ENCODE data around the gene HLA-DMB.

The HLA-DMB gene

DNA sequence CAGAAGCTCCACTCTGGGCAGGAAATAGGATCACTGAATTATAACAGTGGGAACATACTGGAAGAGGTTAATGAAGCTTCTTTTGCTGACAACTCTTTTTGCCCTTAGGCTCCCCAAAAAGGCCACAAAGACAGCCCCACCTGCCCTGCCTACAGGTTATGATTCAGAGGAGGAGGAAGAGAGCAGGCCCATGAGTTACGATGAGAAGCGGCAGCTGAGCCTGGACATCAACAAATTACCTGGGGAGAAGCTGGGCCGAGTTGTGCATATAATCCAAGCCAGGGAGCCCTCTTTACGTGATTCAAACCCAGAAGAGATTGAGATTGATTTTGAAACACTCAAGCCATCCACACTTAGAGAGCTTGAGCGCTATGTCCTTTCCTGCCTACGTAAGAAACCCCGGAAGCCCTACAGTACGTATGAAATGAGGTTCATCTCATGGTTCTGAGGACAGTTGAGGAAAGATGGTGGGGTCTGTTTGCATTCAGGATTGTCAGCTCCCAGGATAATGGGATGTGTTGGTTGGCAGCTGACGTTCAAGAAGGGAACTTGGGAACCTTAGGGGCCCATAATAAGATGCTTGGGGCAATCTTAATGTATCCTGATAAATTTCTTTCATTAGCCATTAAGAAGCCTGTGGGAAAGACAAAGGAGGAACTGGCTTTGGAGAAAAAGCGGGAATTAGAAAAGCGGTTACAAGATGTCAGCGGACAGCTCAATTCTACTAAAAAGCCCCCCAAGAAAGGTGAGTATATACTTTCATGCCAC lies 39.1 kb upstream of the HLA-DMB start:
- FAIRE-seq = no peak
- DNase-seq (ENCODE audit: insufficient read length, low spot score) = no peak
- TF ChIP-seq TAF1 (IDR thresholded peaks at IDR 0.05; ENCODE audit: low read depth, low read length) = no peak
- no peak for TF ChIP-seq PAX5 (IDR thresholded peaks at IDR 0.05; ENCODE audit: insufficient read depth, low read length, severe bottlenecking)
- peak; percentile 26 for TF ChIP-seq POLR2A (IDR thresholded peaks at IDR 0.05; ENCODE audit: low read depth, low read length)
- TF ChIP-seq POLR2AphosphoS5 (IDR thresholded peaks at IDR 0.05; ENCODE audit: low read depth, low read length) = peak; percentile 64; the same call in 1 of the 2 replicates
- TF ChIP-seq SPI1 (IDR thresholded peaks at IDR 0.05; ENCODE audit: low read depth, low read length) = no peak
- TF ChIP-seq POU2F2 (IDR thresholded peaks at IDR 0.05; ENCODE audit: low read depth, low read length) = no peak

DNA sequence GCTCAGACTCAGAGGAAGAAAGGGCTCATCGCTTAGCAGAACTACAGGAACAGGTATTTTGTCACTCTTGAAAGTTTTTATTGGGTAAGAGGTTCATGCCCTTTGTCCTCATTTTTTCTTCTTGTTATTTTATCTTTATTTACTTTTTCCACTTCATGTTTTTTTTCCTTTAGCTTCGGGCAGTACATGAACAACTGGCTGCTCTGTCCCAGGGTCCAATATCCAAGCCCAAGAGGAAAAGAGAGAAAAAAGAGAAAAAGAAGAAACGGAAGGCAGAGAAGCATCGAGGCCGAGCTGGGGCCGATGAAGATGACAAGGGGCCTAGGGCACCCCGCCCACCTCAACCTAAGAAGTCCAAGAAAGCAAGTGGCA lies 37.1 kb upstream of the HLA-DMB start:
- FAIRE-seq = no peak
- no peak for DNase-seq (ENCODE audit: insufficient read length, low spot score)
- no peak for TF ChIP-seq SPI1 (IDR thresholded peaks at IDR 0.05; ENCODE audit: low read depth, low read length)
- no peak for TF ChIP-seq TAF1 (IDR thresholded peaks at IDR 0.05; ENCODE audit: low read depth, low read length)

DNA sequence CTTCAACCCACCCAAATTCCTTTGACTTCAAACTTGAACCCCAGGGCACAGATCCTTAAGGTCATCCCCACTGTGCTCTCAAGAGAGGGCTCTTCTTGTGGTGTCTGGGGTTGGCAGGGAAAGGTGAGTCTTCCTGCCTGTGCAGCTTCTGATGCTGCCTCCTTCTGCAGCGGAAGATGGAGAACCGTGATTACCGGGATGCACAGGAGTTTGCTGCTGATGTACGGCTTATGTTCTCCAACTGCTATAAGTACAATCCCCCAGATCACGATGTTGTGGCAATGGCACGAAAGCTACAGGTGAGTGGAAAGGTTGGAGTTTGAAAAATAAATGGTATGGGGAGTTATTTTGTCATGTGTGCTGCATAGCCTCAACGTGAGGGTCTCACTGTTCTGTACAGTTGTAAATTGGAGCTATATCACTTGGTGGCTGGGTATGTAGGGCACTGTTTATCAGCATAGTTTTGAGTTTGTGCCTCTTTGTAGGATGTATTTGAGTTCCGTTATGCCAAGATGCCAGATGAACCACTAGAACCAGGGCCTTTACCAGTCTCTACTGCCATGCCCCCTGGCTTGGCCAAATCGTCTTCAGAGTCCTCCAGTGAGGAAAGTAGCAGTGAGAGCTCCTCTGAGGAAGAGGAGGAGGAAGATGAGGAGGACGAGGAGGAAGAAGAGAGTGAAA lies 36.6 kb upstream of the HLA-DMB start:
- FAIRE-seq (no peak), DNase-seq (ENCODE audit: insufficient read length, low spot score) (no peak)
- no peak for TF ChIP-seq SPI1 (IDR thresholded peaks at IDR 0.05; ENCODE audit: low read depth, low read length)
- TF ChIP-seq POLR2A (IDR thresholded peaks at IDR 0.05; ENCODE audit: low read depth, low read length) = no peak
- no peak for TF ChIP-seq POU2F2 (IDR thresholded peaks at IDR 0.05; ENCODE audit: low read depth, low read length)
- TF ChIP-seq POLR2AphosphoS5 (IDR thresholded peaks at IDR 0.05; ENCODE audit: low read depth, low read length) = peak; percentile 56; the same call in 1 of the 2 replicates
- TF ChIP-seq TAF1 (IDR thresholded peaks at IDR 0.05; ENCODE audit: low read depth, low read length) = no peak

DNA sequence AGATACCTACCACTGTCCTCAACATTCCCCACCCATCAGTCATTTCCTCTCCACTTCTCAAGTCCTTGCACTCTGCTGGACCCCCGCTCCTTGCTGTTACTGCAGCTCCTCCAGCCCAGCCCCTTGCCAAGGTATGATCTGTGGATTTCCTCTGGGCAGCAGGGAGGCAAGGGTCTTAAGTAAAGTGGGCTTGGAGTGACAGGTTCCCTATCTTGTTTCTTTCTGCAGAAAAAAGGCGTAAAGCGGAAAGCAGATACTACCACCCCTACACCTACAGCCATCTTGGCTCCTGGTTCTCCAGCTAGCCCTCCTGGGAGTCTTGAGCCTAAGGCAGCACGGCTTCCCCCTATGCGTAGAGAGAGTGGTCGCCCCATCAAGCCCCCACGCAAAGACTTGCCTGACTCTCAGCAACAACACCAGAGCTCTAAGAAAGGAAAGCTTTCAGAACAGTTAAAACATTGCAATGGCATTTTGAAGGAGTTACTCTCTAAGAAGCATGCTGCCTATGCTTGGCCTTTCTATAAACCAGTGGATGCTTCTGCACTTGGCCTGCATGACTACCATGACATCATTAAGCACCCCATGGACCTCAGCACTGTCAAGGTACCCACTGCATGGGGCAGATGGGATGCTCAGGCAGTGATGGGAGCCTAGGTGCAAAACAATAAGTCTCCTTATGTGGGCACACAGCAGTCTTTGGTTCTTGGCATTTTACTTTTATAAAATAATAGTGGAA lies 35.7 kb upstream of the HLA-DMB start:
- no peak for DNase-seq (ENCODE audit: insufficient read length, low spot score)
- no peak for FAIRE-seq
- TF ChIP-seq POLR2AphosphoS5 (IDR thresholded peaks at IDR 0.05; ENCODE audit: low read depth, low read length) (peak; percentile 30; the same call in 1 of the 2 replicates), TAF1 (IDR thresholded peaks at IDR 0.05; ENCODE audit: low read depth, low read length) (no peak), POLR2A (IDR thresholded peaks at IDR 0.05; ENCODE audit: low read depth, low read length) (peak; percentile 64; the same call in 1 of the 2 replicates), POU2F2 (IDR thresholded peaks at IDR 0.05; ENCODE audit: low read depth, low read length) (no peak), SPI1 (IDR thresholded peaks at IDR 0.05; ENCODE audit: low read depth, low read length) (no peak), PAX5 (IDR thresholded peaks at IDR 0.05; ENCODE audit: insufficient read depth, low read length, severe bottlenecking) (no peak)

DNA sequence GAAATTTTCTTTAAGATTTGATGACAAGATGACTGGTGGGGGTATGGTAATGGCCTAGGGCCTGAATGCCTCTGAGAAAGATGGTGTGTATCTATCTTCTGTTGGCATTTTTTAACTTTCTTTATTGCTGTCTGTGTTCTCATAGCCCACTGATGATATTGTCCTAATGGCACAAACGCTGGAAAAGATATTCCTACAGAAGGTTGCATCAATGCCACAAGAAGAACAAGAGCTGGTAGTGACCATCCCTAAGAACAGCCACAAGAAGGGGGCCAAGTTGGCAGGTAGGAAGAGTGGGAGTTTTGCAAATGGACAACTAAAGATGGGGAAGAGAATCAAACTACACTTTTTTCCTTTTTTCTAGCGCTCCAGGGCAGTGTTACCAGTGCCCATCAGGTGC lies 35.1 kb upstream of the HLA-DMB start:
- no peak for TF ChIP-seq POLR2A (IDR thresholded peaks at IDR 0.05; ENCODE audit: low read depth, low read length)
- TF ChIP-seq TAF1 (IDR thresholded peaks at IDR 0.05; ENCODE audit: low read depth, low read length) = no peak
- TF ChIP-seq SPI1 (IDR thresholded peaks at IDR 0.05; ENCODE audit: low read depth, low read length) = no peak
- no peak for TF ChIP-seq POU2F2 (IDR thresholded peaks at IDR 0.05; ENCODE audit: low read depth, low read length)
- TF ChIP-seq PAX5 (IDR thresholded peaks at IDR 0.05; ENCODE audit: insufficient read depth, low read length, severe bottlenecking) = no peak
- TF ChIP-seq POLR2AphosphoS5 (IDR thresholded peaks at IDR 0.05; ENCODE audit: low read depth, low read length) = no peak
- no peak for FAIRE-seq
- no peak for DNase-seq (ENCODE audit: insufficient read length, low spot score)

DNA sequence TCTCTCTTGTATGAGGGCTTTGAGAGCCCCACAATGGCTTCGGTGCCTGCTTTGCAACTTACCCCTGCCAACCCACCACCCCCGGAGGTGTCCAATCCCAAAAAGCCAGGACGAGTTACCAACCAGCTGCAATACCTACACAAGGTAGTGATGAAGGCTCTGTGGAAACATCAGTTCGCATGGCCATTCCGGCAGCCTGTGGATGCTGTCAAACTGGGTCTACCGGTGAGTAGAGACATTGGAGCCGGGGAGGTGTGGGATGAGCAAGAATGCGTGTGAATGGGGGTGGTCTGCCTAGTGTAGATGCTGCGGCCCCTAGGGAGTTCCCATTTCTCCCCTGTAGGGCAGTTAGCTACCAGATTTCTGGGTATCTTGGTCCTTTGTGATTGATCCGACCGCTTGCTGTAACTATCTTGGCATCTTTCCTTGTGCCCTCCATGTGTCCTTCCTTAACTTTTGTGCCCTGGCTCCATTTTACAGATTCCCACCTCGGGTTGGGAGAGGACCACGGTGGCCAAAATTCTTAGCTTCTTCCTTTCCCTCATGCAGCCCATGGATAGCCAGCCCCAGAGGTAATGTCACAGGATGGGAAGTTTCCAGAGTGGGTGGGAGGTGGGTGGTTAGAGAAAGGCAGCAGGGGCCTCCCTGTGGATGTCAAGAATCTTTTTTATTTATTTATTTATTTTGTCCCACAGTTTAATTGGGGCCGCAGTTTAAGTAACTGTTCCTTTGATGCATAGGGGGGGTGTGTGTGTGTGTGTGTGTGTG lies 33.9 kb upstream of the HLA-DMB start:
- TF ChIP-seq TAF1 (IDR thresholded peaks at IDR 0.05; ENCODE audit: low read depth, low read length) (no peak), SPI1 (IDR thresholded peaks at IDR 0.05; ENCODE audit: low read depth, low read length) (no peak), POU2F2 (IDR thresholded peaks at IDR 0.05; ENCODE audit: low read depth, low read length) (no peak), PAX5 (IDR thresholded peaks at IDR 0.05; ENCODE audit: insufficient read depth, low read length, severe bottlenecking) (no peak), POLR2A (IDR thresholded peaks at IDR 0.05; ENCODE audit: low read depth, low read length) (0 out of 2 replicates have a peak, but pooled peaks have one; percentile 28), POLR2AphosphoS5 (IDR thresholded peaks at IDR 0.05; ENCODE audit: low read depth, low read length) (peak; percentile 52; the same call in 1 of the 2 replicates)
- DNase-seq (ENCODE audit: insufficient read length, low spot score) = no peak
- no peak for FAIRE-seq

DNA sequence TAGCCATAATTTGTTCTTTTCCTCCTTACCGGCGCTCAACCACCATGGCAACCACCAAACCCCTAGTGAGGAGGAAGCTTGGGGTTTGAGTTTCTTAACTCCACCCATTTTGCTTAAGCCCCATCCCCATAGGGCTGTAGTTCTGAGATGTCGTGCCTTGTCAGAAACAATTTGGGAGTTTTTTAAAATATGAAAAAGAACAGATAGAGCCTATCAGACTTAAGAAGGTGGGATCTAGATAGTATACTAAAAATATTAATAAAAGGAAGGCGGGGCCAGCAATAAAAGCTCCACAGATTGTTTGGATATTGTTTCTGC lies 33.1 kb upstream of the HLA-DMB start:
- no peak for FAIRE-seq
- no peak for TF ChIP-seq PAX5 (IDR thresholded peaks at IDR 0.05; ENCODE audit: insufficient read depth, low read length, severe bottlenecking)
- TF ChIP-seq POLR2A (IDR thresholded peaks at IDR 0.05; ENCODE audit: low read depth, low read length) = no peak; the same call in 1 of the 2 replicates
- no peak for TF ChIP-seq TAF1 (IDR thresholded peaks at IDR 0.05; ENCODE audit: low read depth, low read length)
- TF ChIP-seq SPI1 (IDR thresholded peaks at IDR 0.05; ENCODE audit: low read depth, low read length) = no peak
- TF ChIP-seq POLR2AphosphoS5 (IDR thresholded peaks at IDR 0.05; ENCODE audit: low read depth, low read length) = no peak
- no peak for TF ChIP-seq POU2F2 (IDR thresholded peaks at IDR 0.05; ENCODE audit: low read depth, low read length)
- DNase-seq (ENCODE audit: insufficient read length, low spot score) = peak; percentile 33

DNA sequence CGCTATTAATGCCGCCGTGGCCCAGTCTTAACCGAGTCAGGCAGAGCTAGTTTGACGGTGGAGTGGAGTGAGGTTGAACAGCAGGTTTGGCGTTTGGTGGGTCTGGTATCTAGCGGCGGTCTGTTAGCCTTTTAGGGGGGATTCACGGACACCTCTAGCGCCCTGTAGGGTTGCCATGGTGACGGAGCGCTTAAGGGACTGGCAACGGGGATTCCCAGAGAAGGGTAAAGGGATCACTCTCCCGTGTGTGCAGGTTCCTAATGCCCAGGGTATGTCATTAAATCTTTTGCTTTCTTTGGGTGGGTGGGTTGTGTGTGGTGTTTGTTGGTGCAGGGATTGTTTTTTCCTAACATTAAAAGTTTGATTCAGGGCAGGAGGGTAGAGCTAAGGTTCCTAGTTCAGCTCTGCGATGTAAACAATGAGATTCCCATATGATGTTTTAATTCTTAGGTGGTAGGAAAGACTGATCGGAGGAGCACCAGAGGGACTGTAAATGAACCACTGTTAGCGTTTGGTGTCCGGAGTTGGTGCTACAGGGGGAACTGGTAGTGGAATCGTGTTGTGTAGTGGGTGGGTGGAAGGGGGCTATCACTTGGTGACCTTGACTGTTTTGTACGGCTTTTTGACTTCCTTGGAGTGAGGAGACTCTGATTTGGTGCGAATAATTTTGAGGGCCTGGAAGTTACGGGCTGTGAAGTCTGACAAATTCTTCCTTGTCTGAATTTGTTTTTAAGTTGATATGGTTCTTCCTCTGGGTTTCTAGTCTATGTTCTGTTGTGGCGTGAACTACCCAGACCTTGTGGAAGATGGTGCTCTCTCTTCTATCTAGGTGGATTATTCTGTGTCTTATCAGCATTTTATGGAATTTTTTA lies 32.6 kb upstream of the HLA-DMB start:
- TF ChIP-seq POU2F2 (IDR thresholded peaks at IDR 0.05; ENCODE audit: low read depth, low read length) (no peak), SPI1 (IDR thresholded peaks at IDR 0.05; ENCODE audit: low read depth, low read length) (no peak), POLR2A (IDR thresholded peaks at IDR 0.05; ENCODE audit: low read depth, low read length) (no peak; the same call in 1 of the 2 replicates), TAF1 (IDR thresholded peaks at IDR 0.05; ENCODE audit: low read depth, low read length) (0 out of 2 replicates have a peak, but pooled peaks have one; percentile 0), POLR2AphosphoS5 (IDR thresholded peaks at IDR 0.05; ENCODE audit: low read depth, low read length) (0 out of 2 replicates have a peak, but pooled peaks have one; percentile 22), PAX5 (IDR thresholded peaks at IDR 0.05; ENCODE audit: insufficient read depth, low read length, severe bottlenecking) (no peak)
- FAIRE-seq (no peak), DNase-seq (ENCODE audit: insufficient read length, low spot score) (no peak)
